ENCODE results near the gene AFG3L2. TPM values are rescaled to one million over a fixed set of nuclear protein-coding genes. Genes with fewer than 3 reads are reported as not detected.
"Not testable (repeated sequence)": the region's sequence is repeated elsewhere in the genome, so short reads cannot be mapped to it uniquely, and the experiment has no call there.

AFG3L2 gene
- total RNA-seq, 1 experiment from 2014 or later = 29.2 TPM

DNA sequence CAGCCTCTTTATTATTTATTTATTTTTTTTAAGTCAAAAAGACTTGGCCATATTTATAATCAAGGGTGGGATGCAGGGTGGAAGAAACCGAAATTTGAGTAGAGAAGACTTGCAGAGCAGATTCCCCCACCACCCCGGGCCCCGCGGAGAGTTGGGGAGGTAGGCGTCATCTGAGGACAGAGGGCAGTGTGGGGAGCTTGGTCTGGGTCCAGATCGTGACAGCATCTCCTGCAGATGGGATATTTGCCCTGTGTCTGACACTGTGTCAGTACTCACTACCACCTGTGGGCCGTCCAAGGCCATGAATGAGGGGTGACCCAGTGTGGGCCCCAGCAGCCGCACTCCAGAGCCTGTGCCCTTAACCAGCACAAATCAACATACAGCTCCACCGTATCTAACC lies 20.2 kb upstream of the AFG3L2 start:
- DNase-seq (ENCODE audit: low read depth) = no peak

GRCh38 chr18:12394428-12394827 lies 17.4 kb upstream of the AFG3L2 start:
- no peak for DNase-seq (ENCODE audit: low read depth)

GRCh38 chr18:12393998-12394397 lies 17.0 kb upstream of the AFG3L2 start:
- DNase-seq (ENCODE audit: low read depth) = no peak

- DNase-seq (ENCODE audit: low read depth) = no peak
Observed at GRCh38 chr18:12393510-12393909, 16.5 kb upstream of the AFG3L2 start.

DNA sequence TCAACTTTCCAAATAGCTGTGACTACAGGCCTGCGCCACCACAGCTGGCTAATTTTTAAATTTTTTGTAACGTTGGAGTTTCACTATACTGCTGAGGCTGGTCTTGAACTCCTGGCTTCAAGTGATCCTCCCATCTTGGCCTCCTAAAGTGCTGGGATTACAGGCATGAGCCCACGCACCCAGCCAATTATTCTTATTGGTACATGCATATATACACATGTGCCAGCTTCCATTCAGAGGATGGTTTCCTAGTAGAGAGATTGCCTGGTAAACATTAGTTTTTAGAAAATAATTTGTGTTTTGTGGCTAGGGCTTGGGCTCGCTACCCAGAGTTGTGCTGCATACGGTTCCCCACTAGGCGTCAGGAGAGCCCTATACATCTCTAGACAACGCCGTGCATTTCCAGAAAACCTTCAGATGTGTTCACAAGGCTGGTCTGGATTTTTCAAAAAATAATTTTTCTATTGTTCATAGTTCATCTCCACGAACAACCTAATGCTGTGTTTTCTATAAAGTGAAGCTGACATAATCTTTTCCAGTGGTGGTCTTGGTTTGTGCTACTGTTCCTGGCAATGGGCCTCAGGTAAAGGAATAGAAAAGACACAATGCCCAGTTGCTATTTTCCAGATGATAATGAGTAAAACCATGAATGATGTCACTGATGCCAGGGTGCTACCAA lies 14.6 kb upstream of the AFG3L2 start:
- DNase-seq (ENCODE audit: low read depth) = peak; percentile 54

- DNase-seq (ENCODE audit: low read depth) = no peak
Observed at GRCh38 chr18:12388442-12388841, 11.4 kb upstream of the AFG3L2 start.

DNA sequence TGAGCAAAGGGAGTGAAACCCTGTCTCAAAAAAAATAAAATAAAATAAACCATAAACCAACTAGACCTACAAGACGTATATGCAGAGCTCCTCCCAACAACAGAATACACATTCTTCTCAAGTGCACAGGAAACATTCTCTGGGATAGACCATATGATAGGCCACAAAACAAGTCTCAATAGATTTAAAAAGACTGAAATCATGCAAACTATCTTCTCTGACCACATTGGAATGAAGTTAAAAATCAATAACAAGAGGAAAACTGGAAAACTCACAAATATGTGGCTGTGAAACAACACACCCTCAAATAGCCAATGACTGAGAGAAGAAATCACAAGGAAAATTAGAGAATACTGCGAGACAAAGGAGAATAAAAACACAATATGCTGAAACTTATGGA lies 7.2 kb upstream of the AFG3L2 start:
- DNase-seq (ENCODE audit: low read depth) = no peak

DNA sequence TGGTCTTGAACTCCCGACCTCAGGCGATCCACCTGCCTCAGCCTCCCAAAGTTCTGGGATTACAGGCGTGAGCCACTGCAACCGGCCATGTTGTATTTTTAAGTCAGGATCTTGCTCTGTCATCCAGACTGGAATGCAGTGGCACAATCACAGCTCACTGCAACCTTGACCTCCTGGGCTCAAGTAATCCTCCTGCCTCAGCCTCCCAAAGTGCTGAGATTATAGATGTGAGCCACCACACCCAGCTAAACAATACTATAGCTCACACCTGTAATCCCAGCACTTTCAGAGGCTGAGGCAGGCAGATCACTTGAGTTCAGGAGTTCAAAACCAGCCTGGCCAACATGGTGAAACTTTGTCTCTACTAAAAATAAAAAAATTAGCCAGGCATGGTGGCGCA lies 6.7 kb upstream of the AFG3L2 start:
- not testable (repeated sequence) for DNase-seq (ENCODE audit: low read depth)

GRCh38 chr18:12382221-12382814 lies 5.3 kb upstream of the AFG3L2 start:
- DNase-seq (ENCODE audit: low read depth) = not testable (repeated sequence)

DNA sequence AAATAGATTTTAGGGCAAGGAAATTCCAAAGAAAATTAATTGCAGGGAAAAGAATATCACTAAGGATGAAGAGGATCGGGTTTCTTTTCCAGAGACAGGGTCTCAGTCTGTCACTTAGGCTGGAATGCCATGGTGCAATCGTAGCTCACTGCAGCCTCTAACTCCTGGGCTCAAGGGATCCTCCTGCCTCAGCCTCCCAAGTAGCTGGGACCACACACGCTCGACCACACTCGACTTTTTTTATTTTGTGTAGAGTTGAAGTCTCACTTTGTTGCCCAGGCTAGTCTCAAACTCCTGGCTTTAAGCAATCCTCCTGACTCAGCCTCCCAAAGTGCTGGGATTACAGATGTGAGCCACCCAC lies 1.2 kb upstream of the AFG3L2 start:
- not testable (repeated sequence) for DNase-seq (ENCODE audit: low read depth)

GRCh38 chr18:12377556-12378197 lies 650 bp upstream of the AFG3L2 start:
- peak; percentile 95 for DNase-seq (ENCODE audit: low read depth)

- DNase-seq (ENCODE audit: low read depth) = peak; percentile 25
Observed at GRCh38 chr18:12376034-12376753, 833 bp downstream of the AFG3L2 start.

DNA sequence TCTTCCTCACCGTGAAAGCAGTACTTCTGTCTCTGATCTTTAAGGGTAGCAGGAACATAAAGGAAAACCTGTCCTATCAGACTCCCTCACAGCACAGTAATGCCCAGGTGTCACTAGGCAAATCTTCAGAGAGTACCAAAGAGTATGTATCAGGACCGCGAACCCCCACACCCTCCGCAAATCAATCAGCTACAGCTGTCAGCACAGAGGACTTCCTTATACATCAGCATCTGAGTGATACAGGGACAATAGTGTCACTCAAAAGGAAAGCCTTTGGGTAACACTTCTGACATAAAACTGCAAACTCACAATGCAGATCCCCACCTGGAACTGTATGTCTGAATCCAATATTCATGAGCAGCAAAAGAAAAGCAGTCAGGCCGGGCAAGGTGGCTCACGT lies 2.6 kb downstream of the AFG3L2 start:
- DNase-seq (ENCODE audit: low read depth) = no peak

- no peak for DNase-seq (ENCODE audit: low read depth)
Observed at GRCh38 chr18:12373771-12374116, 3.3 kb downstream of the AFG3L2 start.

DNA sequence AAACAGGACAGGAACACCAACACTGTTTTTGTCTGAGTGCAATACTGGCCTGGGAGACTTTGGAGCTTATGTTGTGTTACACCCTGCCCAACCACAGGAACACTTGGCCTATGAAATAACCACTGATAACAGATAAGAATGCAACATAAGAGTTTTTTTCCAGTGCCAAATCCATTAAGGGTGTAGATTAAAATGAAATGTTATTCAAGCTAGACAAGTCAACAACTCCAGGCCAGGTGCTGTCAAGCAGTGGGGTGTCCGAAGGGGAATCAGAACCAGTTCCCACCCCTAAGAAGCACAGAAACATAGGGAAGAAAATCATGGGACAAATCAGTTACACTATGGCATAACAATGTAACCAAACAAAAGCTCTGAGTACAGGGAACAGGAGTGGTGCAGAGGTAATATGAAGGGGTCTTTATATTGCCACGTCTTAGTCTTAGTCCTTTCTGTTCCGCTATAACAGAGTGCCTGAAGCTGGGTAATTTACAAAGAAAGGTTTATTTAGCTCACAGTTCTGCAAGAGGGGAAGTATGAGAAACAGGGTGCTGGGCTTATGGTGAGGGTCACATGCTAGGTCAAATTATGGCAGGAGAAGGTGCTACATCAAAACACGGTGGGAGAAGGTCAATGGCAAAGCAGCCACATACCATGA lies 3.8 kb downstream of the AFG3L2 start:
- DNase-seq (ENCODE audit: low read depth) = no peak

GRCh38 chr18:12372406-12372805 lies 4.6 kb downstream of the AFG3L2 start:
- no peak for DNase-seq (ENCODE audit: low read depth)

GRCh38 chr18:12371590-12371989 lies 5.4 kb downstream of the AFG3L2 start:
- DNase-seq (ENCODE audit: low read depth) = no peak

DNA sequence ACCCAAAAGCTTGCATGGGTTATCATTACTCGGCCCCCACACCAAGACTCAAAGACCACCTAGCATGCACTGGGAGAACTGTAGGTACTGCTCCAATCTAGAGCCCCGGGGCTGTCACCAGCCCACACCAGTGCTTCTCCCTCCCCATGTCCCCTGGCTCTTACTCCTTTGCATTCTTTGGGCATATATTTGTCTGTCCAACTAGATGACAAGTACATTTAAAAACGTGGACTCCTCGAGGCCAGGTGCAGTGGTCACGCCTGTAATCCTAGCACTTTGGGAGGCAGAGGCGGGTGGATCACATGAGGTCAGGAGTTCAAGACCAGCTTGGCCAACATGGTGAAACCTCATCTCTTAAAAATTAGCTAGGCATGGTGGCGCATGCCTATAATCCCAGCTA lies 7.8 kb downstream of the AFG3L2 start:
- DNase-seq (ENCODE audit: low read depth) = no peak

DNA sequence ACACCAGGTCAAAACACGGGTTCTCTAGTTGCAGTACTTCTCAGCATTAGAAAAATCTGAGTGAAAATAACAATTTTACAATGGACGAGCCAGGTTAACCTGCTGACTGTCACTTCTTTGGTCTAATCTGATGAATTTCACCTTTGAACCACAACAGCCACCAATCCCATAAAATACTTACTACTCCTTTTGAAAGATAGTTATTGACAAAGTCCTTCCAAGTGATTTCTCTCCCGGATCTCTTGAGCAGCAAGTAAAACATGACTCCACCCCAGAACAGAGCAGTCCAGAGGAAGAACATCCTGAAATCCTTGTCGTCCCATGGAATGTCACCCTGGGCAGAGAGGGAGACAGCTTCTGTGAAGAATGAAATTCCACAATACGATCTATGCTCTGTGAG lies 10.2 kb downstream of the AFG3L2 start:
- DNase-seq (ENCODE audit: low read depth) = no peak

DNA sequence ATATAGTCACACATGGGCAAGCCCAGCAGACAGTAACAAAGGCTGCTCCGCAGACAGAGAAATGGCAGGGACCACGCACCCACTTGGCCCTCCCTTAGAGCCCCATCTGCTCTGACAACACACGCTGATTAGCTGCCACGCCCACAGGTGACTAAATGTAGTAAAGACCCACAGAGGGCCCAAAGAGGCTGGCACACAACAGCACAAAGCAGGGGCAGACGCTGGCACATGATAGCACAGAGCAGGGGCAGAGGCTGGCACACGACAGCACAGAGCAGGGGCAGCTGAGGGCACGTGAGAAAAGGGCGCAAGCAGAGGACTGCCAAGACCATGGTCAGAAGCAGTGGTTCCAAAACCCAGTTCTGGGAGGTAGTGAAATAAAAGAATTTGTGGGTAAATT lies 10.6 kb downstream of the AFG3L2 start:
- no peak for DNase-seq (ENCODE audit: low read depth)

- no peak for DNase-seq (ENCODE audit: low read depth)
Observed at GRCh38 chr18:12362473-12363174, 14.4 kb downstream of the AFG3L2 start.

Measured in RPMI7951 (cell line).